D721Med (cell line): ENCODE data around the gene DMBX1.

Experiments
- DNase-seq: peaks from one replicate; pipeline ENCODE4 v3.0.0; 2011; ENCODE audit warnings: low spot score; ENCODE audit not compliant: insufficient read length
- FAIRE-seq: peaks from 2 replicates; lab custom pipeline; 2011; peaks lifted over from hg19 to GRCh38; lab: Jason Lieb, UNC
- CTCF ChIP-seq: IDR thresholded peaks from 2 replicates; pipeline ENCODE4 v1.5.1; 2012; ENCODE audit warnings: mild to moderate bottlenecking, control low read depth; ENCODE audit not compliant: insufficient read depth; ENCODE audit errors: missing control alignments

Gene DMBX1

DNA sequence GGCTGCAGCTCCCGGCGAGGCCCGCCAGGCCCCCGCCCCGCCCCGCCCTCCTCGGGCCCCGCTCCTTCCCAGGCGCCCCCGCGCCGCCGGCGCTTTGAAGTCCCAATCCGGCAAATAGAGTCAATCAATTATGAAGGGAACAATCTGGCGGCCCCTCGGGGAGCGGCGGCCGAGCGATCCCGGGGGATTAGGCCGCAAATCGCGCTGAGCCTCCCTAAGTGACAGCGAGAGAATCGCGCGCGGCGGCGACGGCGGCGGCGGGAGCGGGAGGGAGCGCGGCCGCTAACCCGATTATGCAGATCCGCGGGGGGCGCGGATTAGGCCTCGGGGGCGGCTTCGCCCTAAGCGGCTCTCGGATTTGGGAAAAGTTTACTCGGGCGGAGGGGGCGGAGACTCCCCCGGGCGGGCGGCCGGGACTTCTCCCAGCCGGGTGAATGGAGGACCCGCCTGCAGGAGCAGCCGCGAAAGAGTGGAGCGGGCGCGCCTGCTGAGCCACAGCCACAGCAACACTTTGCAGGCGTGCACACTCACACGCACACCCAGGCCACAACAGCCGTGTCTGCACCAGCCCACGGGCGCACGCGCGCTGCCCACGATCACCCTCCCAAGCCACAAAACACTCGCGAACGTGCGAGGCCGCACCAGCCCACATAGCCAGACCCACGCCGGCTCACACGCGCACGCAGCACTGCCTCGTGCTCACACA, 23.0 kb upstream of the DMBX1 start:
- TF ChIP-seq CTCF = no peak
- DNase-seq (no peak), FAIRE-seq (no peak)

DNA sequence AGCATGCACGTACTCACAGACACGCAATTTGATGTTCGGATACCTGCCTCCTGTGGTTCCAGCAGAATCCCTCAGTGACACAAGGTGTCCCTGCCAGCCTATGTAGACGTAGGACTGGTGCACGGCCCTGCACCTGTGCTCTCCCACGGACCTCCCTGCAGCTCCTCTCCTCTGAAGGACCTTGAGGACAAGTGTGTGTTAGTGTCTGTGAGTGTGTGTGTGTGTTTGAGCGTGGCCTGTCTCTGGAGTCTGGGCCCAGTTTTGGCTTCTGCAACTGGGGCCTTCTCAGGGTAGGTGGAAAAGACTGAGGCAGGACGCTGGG, 22.5 kb upstream of the DMBX1 start:
- TF ChIP-seq CTCF = no peak
- DNase-seq = no peak
- FAIRE-seq = no peak

DNA sequence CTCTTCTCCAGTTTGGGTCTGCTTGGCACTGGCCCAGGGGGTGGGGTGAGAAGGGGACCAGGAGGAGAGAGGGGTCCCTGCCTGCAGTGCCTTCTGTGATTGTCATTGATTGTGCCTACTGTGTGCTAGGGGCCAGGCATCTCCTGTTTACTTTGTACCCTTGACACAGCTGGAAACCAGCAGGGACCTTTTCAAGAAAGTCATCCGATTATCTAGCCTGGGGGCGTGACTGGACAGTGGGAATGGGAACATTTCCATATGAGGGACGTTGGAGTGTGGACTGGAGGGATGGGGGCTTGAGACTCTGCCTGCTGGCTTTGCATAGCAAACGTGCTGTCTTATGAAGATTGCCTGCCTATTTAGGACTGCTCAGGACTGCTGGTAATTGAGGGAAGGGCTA, 19.8 kb upstream of the DMBX1 start:
- DNase-seq = no peak
- FAIRE-seq = no peak
- no peak for TF ChIP-seq CTCF

GRCh38 chr1:46471848-46472492, 17.7 kb upstream of the DMBX1 start:
- DNase-seq = no peak
- TF ChIP-seq CTCF = no peak
- no peak for FAIRE-seq

DNA sequence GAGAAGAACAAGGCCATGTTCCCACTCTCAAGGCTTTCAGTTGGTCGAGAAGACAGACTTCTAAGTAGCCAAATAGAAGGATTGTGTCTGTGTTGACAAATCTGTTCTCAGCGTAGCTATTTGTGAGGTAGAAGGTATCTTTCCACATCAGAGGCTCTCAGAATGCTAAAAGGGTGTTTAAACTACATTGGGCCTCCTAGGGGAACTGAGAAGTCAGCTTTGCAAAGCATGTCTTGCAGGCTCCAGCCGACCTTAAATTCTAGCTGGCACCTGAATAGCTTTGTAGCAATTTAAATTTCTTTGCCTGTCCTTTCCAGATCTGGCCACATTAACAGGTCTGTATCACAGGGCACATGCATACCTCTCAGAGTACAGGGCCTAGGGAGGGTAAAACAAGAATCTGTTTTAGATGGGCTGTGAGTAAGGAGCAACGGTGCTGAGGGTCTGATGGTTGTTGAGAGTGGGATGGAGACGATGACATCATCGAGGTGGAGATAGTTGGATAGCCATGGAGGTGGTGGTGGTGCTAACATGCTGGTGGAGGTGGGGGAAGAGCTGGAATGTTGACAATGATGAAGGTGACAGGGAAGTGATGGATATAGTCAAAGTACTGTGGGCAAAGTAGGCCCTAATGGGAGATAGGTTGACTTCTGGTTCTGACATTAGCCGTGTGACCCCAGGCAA, 17.0 kb upstream of the DMBX1 start:
- DNase-seq = no peak
- no peak for TF ChIP-seq CTCF
- FAIRE-seq = no peak

DNA sequence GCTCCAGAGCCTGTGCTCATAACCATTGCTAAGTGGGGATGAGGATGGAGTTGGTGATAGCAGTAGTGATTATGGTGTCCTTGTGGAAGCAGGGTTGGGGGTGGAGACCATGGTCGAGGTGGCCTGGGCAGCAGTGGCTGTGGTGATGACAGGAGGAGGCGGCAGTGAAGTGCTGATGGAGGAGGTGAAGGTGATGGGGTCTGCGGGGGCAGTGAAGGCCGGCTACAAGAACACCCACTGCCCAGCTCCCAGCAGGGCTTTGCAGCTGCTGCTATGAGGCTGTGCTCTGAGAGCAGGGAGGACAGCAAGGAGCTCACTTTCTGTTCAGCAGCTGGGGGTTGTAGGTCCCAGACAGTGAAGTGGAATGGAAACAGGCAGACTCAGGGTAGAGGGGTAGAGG, 15.6 kb upstream of the DMBX1 start:
- FAIRE-seq (no peak), DNase-seq (no peak)
- TF ChIP-seq CTCF = no peak

DNA sequence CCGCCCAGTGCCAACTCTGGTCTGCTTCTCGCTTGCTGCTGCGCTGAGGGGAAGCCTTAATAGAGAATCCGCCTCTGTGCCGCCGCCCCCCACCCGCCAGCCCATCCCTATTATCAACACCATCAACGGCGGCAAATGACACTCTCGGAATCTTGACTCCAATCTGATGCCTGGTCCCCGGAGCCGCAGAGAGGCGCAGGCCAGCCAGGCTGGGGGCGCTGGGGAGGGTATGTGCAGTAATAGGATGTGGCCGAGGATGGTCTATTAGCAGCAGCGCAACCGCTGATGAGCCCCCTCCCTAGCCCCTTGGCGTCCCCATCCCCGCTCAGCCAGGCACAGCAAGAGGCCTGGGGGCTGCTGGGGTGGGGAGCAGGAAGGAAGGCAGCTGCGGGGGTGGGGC, 15.1 kb upstream of the DMBX1 start:
- TF ChIP-seq CTCF = no peak
- FAIRE-seq (no peak), DNase-seq (no peak)
